PC-3 (cell line): ENCODE measurements around the gene FNIP1. TPM values are rescaled to one million over a fixed set of nuclear protein-coding genes. Genes with fewer than 3 reads are reported as not detected.

Experiments used
- ATAC-seq: fragments of 200-7000 bp; cut with Tn5 transposase; 2 replicates; pipeline ENCODE4 v1.9.1; 2020; ENCODE audit warnings: mild to moderate bottlenecking, moderate library complexity
- BruUV-seq: library from RNA; stranded (reverse); fragments of 400-500 nt; replicated peaks from 2 replicates; lab custom pipeline; 2021; lab: Mats Ljungman, UMichigan
- CTCF ChIA-PET: fragments of 300-600 bp; sonication (Branson Sonifier 250); formaldehyde crosslinking; loops from one replicate; lab custom pipeline; 2022; ENCODE audit warnings: antibody characterized with exemption; lab: Charles Lee
- POLR2A ChIA-PET: fragments of 300-600 bp; sonication (Branson Sonifier 250); formaldehyde crosslinking; loops from one replicate; lab custom pipeline; 2022; ENCODE audit warnings: antibody characterized with exemption; ENCODE audit not compliant: unreplicated experiment; lab: Charles Lee
- DNase-seq: peaks from one replicate; pipeline ENCODE4 v3.0.0-alpha.2; 2015
- H2AFZ ChIP-seq: fragments of 300-600 bp; sonication (generic); 2 replicates; pipeline ENCODE4 v1.6.0; 2016; ENCODE audit warnings: antibody characterized with exemption, low read length
- H3F3A ChIP-seq: fragments of 300-600 bp; sonication (generic); one replicate; pipeline ENCODE4 v1.6.0; 2017; ENCODE audit warnings: antibody characterized with exemption, low read length, control low read depth, mild to moderate bottlenecking; ENCODE audit not compliant: unreplicated experiment
- H3K27ac ChIP-seq: fragments of 300-600 bp; sonication (generic); 2 replicates; pipeline ENCODE4 v1.5.1; 2016; ENCODE audit warnings: mild to moderate bottlenecking, low read length
- H3K27me3 ChIP-seq: fragments of 300-600 bp; sonication (generic); 2 replicates; pipeline ENCODE4 v1.6.1; 2016; ENCODE audit warnings: low read length, mixed read lengths
- H3K36me3 ChIP-seq: fragments of 300-600 bp; sonication (generic); 2 replicates; pipeline ENCODE4 v1.6.1; 2016; ENCODE audit warnings: low read depth, mixed run types, low read length, mixed read lengths
- H3K4me1 ChIP-seq: fragments of 300-600 bp; sonication (generic); 2 replicates; pipeline ENCODE4 v1.5.1; 2016; ENCODE audit warnings: low read length; ENCODE audit not compliant: insufficient read depth
- H3K4me2 ChIP-seq: fragments of 300-600 bp; sonication (generic); 2 replicates; pipeline ENCODE4 v1.6.0; 2016; ENCODE audit warnings: low read length
- H3K4me3 ChIP-seq: fragments of 300-600 bp; sonication (generic); 2 replicates; pipeline ENCODE4 v1.5.1; 2016; ENCODE audit warnings: mild to moderate bottlenecking, low read length, mixed read lengths
- H3K79me2 ChIP-seq: fragments of 300-600 bp; sonication (generic); 2 replicates; pipeline ENCODE4 v1.6.1; 2017; ENCODE audit warnings: low read length, mixed read lengths
- H3K9ac ChIP-seq: fragments of 300-600 bp; sonication (generic); 2 replicates; pipeline ENCODE4 v1.6.0; 2016; ENCODE audit warnings: mild to moderate bottlenecking, low read length
- H3K9me2 ChIP-seq: fragments of 300-600 bp; sonication (generic); replicated peaks from 2 replicates; pipeline ENCODE4 v1.6.1; 2016; ENCODE audit warnings: mixed run types, low read length, mixed read lengths
- H3K9me3 ChIP-seq: fragments of 300-600 bp; sonication (generic); 2 replicates; pipeline ENCODE4 v1.6.1; 2016; ENCODE audit warnings: low read length, mixed read lengths
- H4K20me1 ChIP-seq: fragments of 300-600 bp; sonication (generic); 2 replicates; pipeline ENCODE4 v1.6.1; 2016; ENCODE audit warnings: low read length, mixed read lengths
- EZH2 ChIP-seq: fragments of 300-600 bp; sonication (generic); IDR thresholded peaks from one replicate; pipeline ENCODE4 v1.6.1; 2017; ENCODE audit warnings: antibody characterized with exemption, mild to moderate bottlenecking, low read length; ENCODE audit not compliant: unreplicated experiment
- EZH2phosphoT487 ChIP-seq: fragments of 300-600 bp; sonication (generic); IDR thresholded peaks from 2 replicates; pipeline ENCODE4 v1.6.1; 2018; ENCODE audit warnings: mild to moderate bottlenecking, antibody characterized with exemption, low read length, borderline replicate concordance
- intact Hi-C: fragments of 100-400 bp; cut with micrococcal nuclease; formaldehyde crosslinking; loops from 2 replicates; pipeline ENCODE4 v1.9.0; 2023
- total RNA-seq: library from RNA; depleted of rRNA; stranded (reverse); fragments of >200 nt; gene quantifications from 2 replicates; pipeline ENCODE4 v1.2.3, GENCODE V29; 2014
- TF ChIP-seq, protein P1 (sequence below): fragments of 300-600 bp; sonication (generic); conservative IDR thresholded peaks from 2 replicates; pipeline ENCODE4 v1.5.1; 2017; ENCODE audit warnings: antibody characterized with exemption, low read depth, mild to moderate bottlenecking, low read length

FNIP1 gene
- total RNA-seq, 1 experiment from 2014 or later = 15.1 TPM

DNA sequence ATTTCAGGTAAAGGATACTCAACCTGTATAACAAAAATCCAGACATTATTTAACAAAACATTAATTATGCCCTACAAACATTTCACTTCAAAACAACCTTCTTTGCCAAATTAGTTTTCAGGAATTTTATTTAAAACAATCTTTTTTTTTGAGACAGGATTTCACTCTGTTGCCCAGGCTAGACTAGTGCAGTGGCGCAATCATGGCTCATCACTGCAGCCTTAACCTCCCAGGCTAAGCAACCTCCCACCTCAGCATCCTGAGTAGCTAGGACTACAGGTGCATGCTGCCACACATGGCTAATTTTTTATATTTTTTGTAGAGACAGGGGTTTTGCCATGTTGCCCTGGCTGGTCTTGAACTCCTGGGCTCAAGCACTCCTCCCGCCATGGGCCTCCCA, 3.9 kb downstream of the FNIP1 start:
- peaks cover 10% of the 10 kb centered on the region for H3K4me1 ChIP-seq
- POLR2A ChIA-PET = no interaction called here
- H3K4me3 ChIP-seq = no peak overlapping the region
- H3K36me3 ChIP-seq = no peaks in the 10 kb centered on the region
- TF ChIP-seq, protein P1, sequence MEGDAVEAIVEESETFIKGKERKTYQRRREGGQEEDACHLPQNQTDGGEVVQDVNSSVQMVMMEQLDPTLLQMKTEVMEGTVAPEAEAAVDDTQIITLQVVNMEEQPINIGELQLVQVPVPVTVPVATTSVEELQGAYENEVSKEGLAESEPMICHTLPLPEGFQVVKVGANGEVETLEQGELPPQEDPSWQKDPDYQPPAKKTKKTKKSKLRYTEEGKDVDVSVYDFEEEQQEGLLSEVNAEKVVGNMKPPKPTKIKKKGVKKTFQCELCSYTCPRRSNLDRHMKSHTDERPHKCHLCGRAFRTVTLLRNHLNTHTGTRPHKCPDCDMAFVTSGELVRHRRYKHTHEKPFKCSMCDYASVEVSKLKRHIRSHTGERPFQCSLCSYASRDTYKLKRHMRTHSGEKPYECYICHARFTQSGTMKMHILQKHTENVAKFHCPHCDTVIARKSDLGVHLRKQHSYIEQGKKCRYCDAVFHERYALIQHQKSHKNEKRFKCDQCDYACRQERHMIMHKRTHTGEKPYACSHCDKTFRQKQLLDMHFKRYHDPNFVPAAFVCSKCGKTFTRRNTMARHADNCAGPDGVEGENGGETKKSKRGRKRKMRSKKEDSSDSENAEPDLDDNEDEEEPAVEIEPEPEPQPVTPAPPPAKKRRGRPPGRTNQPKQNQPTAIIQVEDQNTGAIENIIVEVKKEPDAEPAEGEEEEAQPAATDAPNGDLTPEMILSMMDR = no peak
- no peak for TF ChIP-seq EZH2phosphoT487
- TF ChIP-seq EZH2 = no peak
- peaks cover 20% of the 10 kb centered on the region; the same call in 1 of the 2 replicates for H4K20me1 ChIP-seq
- no peaks in the 10 kb centered on the region for H3K9me3 ChIP-seq
- CTCF ChIA-PET = no interaction called here
- no peak overlapping the region for H2AFZ ChIP-seq
- H3K27me3 ChIP-seq = no peaks in the 10 kb centered on the region
- H3K9ac ChIP-seq = no peak overlapping the region
- H3F3A ChIP-seq = no peaks in the 10 kb centered on the region
- no peak overlapping the region for H3K27ac ChIP-seq
- H3K4me2 ChIP-seq = no peak overlapping the region
- no peak for ATAC-seq
- H3K79me2 ChIP-seq = peaks cover 85% of the 10 kb centered on the region
- no peaks in the 10 kb centered on the region for H3K9me2 ChIP-seq
- no peak for DNase-seq
- BruUV-seq = no TSS peak
- intact Hi-C loops = loop anchor here (10.0 kb wide), 1 partner anchor 108 kb away; no protein-coding TSS in a partner anchor

DNA sequence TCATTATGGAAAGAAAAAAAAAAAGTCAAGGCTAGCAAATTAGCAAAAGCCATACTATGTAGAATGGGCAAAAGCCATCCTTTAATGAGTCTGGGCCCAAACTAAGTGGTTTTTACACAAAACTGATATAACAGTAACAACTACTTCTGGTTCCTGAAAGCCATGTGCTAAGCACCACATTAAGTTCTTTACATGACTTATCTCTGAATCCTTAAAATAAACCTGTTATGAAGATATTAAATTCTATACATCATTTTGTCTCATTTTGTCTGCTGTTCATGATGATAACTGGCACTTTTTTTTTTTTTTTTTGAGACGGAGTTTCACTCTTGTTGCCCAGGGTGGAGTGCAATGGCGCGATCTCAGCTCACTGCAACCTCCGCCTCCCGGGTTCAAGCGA, 5.0 kb downstream of the FNIP1 start:
- Histone ChIP-seq H3K4me2 (no peak overlapping the region), H3K4me1 (peaks cover 10% of the 10 kb centered on the region), H3K79me2 (peaks cover 95% of the 10 kb centered on the region), H3K9me2 (no peaks in the 10 kb centered on the region), H3K9ac (no peak overlapping the region), H3K27me3 (no peaks in the 10 kb centered on the region), H3K36me3 (no peaks in the 10 kb centered on the region), H2AFZ (no peak overlapping the region), H4K20me1 (peaks cover 20% of the 10 kb centered on the region; the same call in 1 of the 2 replicates), H3K4me3 (no peak overlapping the region), H3K27ac (no peak overlapping the region), H3K9me3 (no peaks in the 10 kb centered on the region), H3F3A (no peaks in the 10 kb centered on the region)
- intact Hi-C loops = loop anchor here (10.0 kb wide), 1 partner anchor 107 kb away; no protein-coding TSS in a partner anchor
- DNase-seq (no peak), ATAC-seq (no peak)
- no TSS peak for BruUV-seq
- CTCF ChIA-PET = no interaction called here
- TF ChIP-seq EZH2 (no peak), EZH2phosphoT487 (no peak)
- TF ChIP-seq, protein P1 = no peak
- POLR2A ChIA-PET = no interaction called here

DNA sequence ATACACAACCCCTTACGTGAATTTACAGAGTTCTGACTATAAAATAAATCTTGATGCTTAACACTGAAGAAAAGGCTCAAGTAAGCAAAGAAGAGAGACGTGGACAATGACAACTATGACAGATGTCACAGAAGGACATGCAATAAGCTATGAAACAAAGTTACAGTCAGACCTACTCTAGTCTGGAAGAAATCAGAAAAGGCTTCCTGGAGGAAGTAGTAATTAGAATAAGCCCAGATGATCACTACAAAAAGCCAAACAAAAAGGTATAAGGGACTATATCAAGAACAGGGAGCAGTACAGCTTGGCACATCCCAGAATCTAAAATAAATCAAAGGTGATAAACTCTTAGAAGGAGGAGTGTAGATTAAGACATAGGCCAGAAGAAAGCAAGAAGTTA, 6.3 kb downstream of the FNIP1 start:
- Histone ChIP-seq H3K9me2 (no peaks in the 10 kb centered on the region), H4K20me1 (peaks cover 16% of the 10 kb centered on the region; the same call in 1 of the 2 replicates), H3K79me2 (peaks cover 94% of the 10 kb centered on the region), H3K27me3 (no peaks in the 10 kb centered on the region), H3K9ac (no peak overlapping the region), H3K27ac (no peak overlapping the region), H3K36me3 (no peaks in the 10 kb centered on the region), H2AFZ (no peak overlapping the region), H3K9me3 (no peaks in the 10 kb centered on the region), H3K4me3 (no peak overlapping the region), H3F3A (no peaks in the 10 kb centered on the region), H3K4me2 (no peak overlapping the region), H3K4me1 (peaks cover 10% of the 10 kb centered on the region)
- ATAC-seq (no peak), DNase-seq (no peak)
- TF ChIP-seq EZH2phosphoT487 (no peak), EZH2 (no peak)
- TF ChIP-seq, protein P1 = no peak
- intact Hi-C loops = loop anchor here (10.0 kb wide), 1 partner anchor 106 kb away; no protein-coding TSS in a partner anchor
- POLR2A ChIA-PET = no interaction called here
- CTCF ChIA-PET = no interaction called here
- no TSS peak for BruUV-seq
